ENCODE data around the gene DDAH1.

DDAH1 gene

DNA sequence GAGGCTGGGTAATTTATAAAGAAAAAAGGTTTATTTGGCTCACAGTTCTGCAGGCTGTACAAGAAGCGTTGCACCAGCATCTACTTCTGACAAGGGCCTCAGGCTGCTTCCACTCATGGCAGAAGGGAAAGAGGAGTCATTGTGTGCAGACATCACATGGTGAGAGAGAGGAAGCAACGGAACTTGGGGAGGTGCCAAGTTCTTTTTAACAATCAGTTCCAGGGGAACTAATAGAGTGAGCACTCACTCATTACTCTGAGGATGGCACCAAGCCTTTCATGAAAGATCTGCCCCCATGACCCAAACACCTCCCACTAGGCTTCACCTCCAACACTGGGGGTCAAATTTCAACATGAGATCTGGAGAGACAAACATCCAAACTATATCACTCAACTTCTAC lies 77.2 kb downstream of the DDAH1 start:
- H2BK5ac ChIP-seq (ENCODE audit: low read length), result no peak overlapping the region
- no peaks in the 10 kb centered on the region for H3K79me2 ChIP-seq (ENCODE audit: control insufficient read depth, insufficient read depth, low read length)
- no peak for DNase-seq
- H2BK15ac ChIP-seq (replicated peaks; ENCODE audit: low read depth), result no peak overlapping the region
- H3K27ac ChIP-seq (ENCODE audit: low read depth, low read length), result no peak overlapping the region
- no peak overlapping the region for H4K5ac ChIP-seq (ENCODE audit: low read length)
- no peak overlapping the region for H3K4ac ChIP-seq (ENCODE audit: low read depth, low read length)
- H3K4me3 ChIP-seq (ENCODE audit: low read length), result no peak overlapping the region
- H3K79me1 ChIP-seq (ENCODE audit: low read length), result no peaks in the 10 kb centered on the region
- H3K36me3 ChIP-seq (ENCODE audit: control insufficient read depth, insufficient read depth, low read length), result no peaks in the 10 kb centered on the region
- H2AK5ac ChIP-seq (ENCODE audit: low read length), result no peak overlapping the region
- no peak overlapping the region for H3K9ac ChIP-seq (ENCODE audit: low read length)
- no peak overlapping the region for H3K56ac ChIP-seq (ENCODE audit: low read length)
- H3K4me2 ChIP-seq (ENCODE audit: low read length), result no peak overlapping the region
- H2BK120ac ChIP-seq (ENCODE audit: low read depth, low read length), result no peak overlapping the region
- no CpG with 5 or more reads among the region's 2 CpGs for WGBS (ENCODE audit: extremely low coverage, insufficient coverage, low lambda C conversion rate)
- no peak overlapping the region for H3K18ac ChIP-seq (ENCODE audit: low read length)
- H4K8ac ChIP-seq (ENCODE audit: low read depth, low read length), result no peak overlapping the region
- no peaks in the 10 kb centered on the region for H3K4me1 ChIP-seq (ENCODE audit: control insufficient read depth, low read depth, low read length)
- H3K27me3 ChIP-seq (ENCODE audit: insufficient read depth, low read length, poor library complexity), result no peaks in the 10 kb centered on the region
- no peak overlapping the region for H3K23ac ChIP-seq (ENCODE audit: low read length)

DNA sequence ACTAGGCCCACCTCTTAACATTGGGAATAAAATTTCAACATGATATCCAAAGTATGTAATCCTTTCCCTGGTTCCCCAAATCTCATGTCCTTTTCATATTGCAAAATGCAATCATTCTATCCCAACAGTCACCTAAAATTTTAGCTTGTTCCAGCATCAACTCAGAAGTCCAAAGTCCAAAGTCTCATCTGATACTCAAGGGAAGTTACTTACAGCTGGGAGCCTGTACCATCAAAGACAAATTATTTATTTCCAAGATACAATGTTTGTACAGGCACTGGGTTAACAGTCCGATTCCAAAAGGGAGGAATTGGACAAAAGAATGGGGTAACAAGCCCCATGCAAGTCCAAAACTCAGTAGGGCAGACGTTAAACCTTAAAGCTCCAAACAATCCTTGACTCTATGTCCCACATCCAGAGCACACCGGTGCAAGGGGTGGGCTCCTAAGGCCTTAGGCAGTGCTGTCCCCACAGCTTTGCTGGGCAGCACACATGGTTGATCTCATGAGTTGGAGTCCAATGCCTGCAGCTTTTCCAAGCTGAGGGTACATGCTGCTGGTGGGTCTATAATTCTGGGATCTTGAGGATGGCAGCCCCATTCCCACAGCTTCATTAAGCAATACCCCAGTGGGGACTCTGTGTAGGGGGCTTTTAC lies 78.8 kb downstream of the DDAH1 start:
- H3K9ac ChIP-seq (ENCODE audit: low read length), result no peak overlapping the region
- H3K23ac ChIP-seq (ENCODE audit: low read length), result no peak overlapping the region
- no peaks in the 10 kb centered on the region for H3K79me2 ChIP-seq (ENCODE audit: control insufficient read depth, insufficient read depth, low read length)
- no peaks in the 10 kb centered on the region for H3K4me1 ChIP-seq (ENCODE audit: control insufficient read depth, low read depth, low read length)
- H3K27me3 ChIP-seq (ENCODE audit: insufficient read depth, low read length, poor library complexity), result no peaks in the 10 kb centered on the region
- no peak overlapping the region for H2BK15ac ChIP-seq (replicated peaks; ENCODE audit: low read depth)
- no peak overlapping the region for H3K4me3 ChIP-seq (ENCODE audit: low read length)
- no peak for DNase-seq
- no peak overlapping the region for H2BK120ac ChIP-seq (ENCODE audit: low read depth, low read length)
- no peak overlapping the region for H4K8ac ChIP-seq (ENCODE audit: low read depth, low read length)
- no peak overlapping the region for H4K5ac ChIP-seq (ENCODE audit: low read length)
- H3K36me3 ChIP-seq (ENCODE audit: control insufficient read depth, insufficient read depth, low read length), result no peaks in the 10 kb centered on the region
- H3K4me2 ChIP-seq (ENCODE audit: low read length), result no peak overlapping the region
- H3K4ac ChIP-seq (ENCODE audit: low read depth, low read length), result no peak overlapping the region
- H3K56ac ChIP-seq (ENCODE audit: low read length), result no peak overlapping the region
- H3K79me1 ChIP-seq (ENCODE audit: low read length), result no peaks in the 10 kb centered on the region
- H2AK5ac ChIP-seq (ENCODE audit: low read length), result no peak overlapping the region
- H3K27ac ChIP-seq (ENCODE audit: low read depth, low read length), result no peak overlapping the region
- no peak overlapping the region for H2BK5ac ChIP-seq (ENCODE audit: low read length)
- H3K18ac ChIP-seq (ENCODE audit: low read length), result no peak overlapping the region
- no CpG with 5 or more reads among the region's 3 CpGs for WGBS (ENCODE audit: extremely low coverage, insufficient coverage, low lambda C conversion rate)

DNA sequence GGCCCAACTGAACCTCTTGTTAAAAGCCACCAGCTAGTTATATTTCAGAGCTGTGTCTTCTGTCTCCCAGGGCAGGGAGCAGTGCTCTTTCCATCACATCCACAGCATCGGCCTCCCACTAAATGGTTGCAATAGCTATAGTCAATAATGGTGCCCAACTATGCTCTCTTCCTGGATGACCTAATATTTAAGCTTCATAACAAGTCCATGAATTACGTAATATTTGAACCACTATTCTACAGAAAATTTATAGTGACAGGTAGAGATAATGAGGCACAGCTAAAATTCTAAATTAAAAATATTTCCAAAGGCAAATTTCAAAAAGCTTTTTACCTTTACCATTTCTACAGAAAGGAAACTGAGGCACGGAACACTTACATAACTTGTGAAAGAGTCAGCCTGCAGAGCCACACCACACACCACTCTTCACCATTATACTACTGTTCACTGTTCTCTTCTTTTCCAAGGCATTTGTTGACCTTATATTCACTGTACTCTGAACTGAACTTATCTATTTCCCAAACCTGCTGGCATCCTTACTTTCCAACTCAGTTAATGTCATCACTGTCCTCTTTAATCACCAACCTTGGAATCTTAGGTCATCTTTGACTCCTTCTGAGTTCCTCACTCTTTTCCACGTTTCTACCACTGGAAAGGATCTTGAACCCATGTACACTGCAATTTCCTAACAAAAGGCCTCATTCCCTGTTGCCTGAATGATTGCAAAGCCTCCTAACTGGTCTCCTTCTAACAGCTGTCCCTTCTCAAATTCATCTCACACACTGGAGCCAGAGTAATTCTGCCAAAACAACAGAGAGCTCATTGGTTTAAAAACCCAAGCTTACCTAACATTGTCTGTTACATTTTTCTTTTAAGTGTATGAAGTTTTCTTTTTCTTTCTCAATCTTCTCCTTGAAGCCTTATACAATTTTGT lies 85.5 kb downstream of the DDAH1 start:
- Histone ChIP-seq H3K56ac (ENCODE audit: low read length) (no peak overlapping the region), H4K5ac (ENCODE audit: low read length) (no peak overlapping the region), H2BK15ac (replicated peaks; ENCODE audit: low read depth) (no peak overlapping the region), H3K4ac (ENCODE audit: low read depth, low read length) (no peak overlapping the region), H2BK120ac (ENCODE audit: low read depth, low read length) (no peak overlapping the region), H2BK5ac (ENCODE audit: low read length) (no peak overlapping the region), H3K4me3 (ENCODE audit: low read length) (no peak overlapping the region), H3K4me2 (ENCODE audit: low read length) (no peak overlapping the region), H2AK5ac (ENCODE audit: low read length) (no peak overlapping the region), H3K79me2 (ENCODE audit: control insufficient read depth, insufficient read depth, low read length) (no peaks in the 10 kb centered on the region), H3K27ac (ENCODE audit: low read depth, low read length) (no peak overlapping the region), H3K36me3 (ENCODE audit: control insufficient read depth, insufficient read depth, low read length) (no peaks in the 10 kb centered on the region), H3K79me1 (ENCODE audit: low read length) (no peaks in the 10 kb centered on the region), H3K18ac (ENCODE audit: low read length) (no peak overlapping the region), H4K8ac (ENCODE audit: low read depth, low read length) (no peak overlapping the region), H3K23ac (ENCODE audit: low read length) (no peak overlapping the region), H3K9ac (ENCODE audit: low read length) (no peak overlapping the region), H3K27me3 (ENCODE audit: insufficient read depth, low read length, poor library complexity) (no peaks in the 10 kb centered on the region), H3K4me1 (ENCODE audit: control insufficient read depth, low read depth, low read length) (no peaks in the 10 kb centered on the region)
- no CpG with 5 or more reads among the region's 4 CpGs for WGBS (ENCODE audit: extremely low coverage, insufficient coverage, low lambda C conversion rate)
- no peak for DNase-seq

DNA sequence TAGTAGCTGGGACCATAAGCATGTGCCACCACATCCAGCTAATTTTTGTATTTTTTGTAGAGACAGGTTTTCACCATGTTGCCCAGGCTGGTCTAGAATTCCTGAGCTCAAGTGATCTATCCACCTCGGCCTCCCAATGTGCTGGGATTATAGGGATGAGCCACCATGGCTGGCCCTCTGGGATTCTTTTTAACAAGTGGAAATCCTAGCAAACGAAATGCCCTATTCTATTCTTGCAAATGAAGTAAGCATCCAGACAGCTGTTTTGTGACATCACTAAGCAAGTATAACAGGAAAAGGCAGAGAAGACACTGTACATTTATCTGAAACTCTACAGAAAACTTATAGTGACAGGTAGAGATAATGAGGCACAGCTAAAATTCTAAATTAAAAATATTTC lies 86.4 kb downstream of the DDAH1 start:
- Histone ChIP-seq H3K4me2 (ENCODE audit: low read length) (no peak overlapping the region), H3K27me3 (ENCODE audit: insufficient read depth, low read length, poor library complexity) (no peaks in the 10 kb centered on the region), H3K36me3 (ENCODE audit: control insufficient read depth, insufficient read depth, low read length) (no peaks in the 10 kb centered on the region), H3K56ac (ENCODE audit: low read length) (no peak overlapping the region), H2BK120ac (ENCODE audit: low read depth, low read length) (no peak overlapping the region), H3K9ac (ENCODE audit: low read length) (no peak overlapping the region), H3K27ac (ENCODE audit: low read depth, low read length) (no peak overlapping the region), H3K18ac (ENCODE audit: low read length) (no peak overlapping the region), H4K8ac (ENCODE audit: low read depth, low read length) (no peak overlapping the region), H2BK5ac (ENCODE audit: low read length) (no peak overlapping the region), H2AK5ac (ENCODE audit: low read length) (no peak overlapping the region), H2BK15ac (replicated peaks; ENCODE audit: low read depth) (no peak overlapping the region), H3K79me2 (ENCODE audit: control insufficient read depth, insufficient read depth, low read length) (no peaks in the 10 kb centered on the region), H3K4me1 (ENCODE audit: control insufficient read depth, low read depth, low read length) (no peaks in the 10 kb centered on the region), H4K5ac (ENCODE audit: low read length) (no peak overlapping the region), H3K79me1 (ENCODE audit: low read length) (no peaks in the 10 kb centered on the region), H3K4ac (ENCODE audit: low read depth, low read length) (no peak overlapping the region), H3K4me3 (ENCODE audit: low read length) (no peak overlapping the region), H3K23ac (ENCODE audit: low read length) (no peak overlapping the region)
- WGBS (ENCODE audit: extremely low coverage, insufficient coverage, low lambda C conversion rate), result no CpG with 5 or more reads among the region's 2 CpGs
- DNase-seq, result no peak

DNA sequence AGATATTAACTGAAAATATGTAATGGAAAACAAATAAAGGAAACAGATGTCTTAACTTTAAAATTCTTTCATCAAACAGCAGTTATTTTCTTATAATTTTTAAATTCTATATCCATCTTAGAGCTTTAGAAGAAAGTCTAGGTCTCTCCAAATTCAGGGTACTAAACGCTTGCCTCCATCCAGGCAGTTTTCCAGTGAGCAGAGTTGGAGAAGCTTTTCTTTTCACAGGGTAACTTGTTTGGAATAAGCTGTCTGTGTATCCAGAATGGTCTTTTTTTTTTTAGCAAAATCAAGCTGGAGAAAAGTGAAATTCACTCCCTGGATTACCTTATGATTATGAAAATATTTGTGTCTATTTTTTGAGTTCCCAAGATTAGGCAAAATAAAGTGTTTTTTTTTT lies 88.6 kb downstream of the DDAH1 start:
- H3K56ac ChIP-seq (ENCODE audit: low read length), result no peak overlapping the region
- no peak overlapping the region for H3K9ac ChIP-seq (ENCODE audit: low read length)

More for the DNA sequence above, 88.6 kb downstream of the DDAH1 start:
- Histone ChIP-seq H2BK5ac (ENCODE audit: low read length) (no peak overlapping the region), H2AK5ac (ENCODE audit: low read length) (no peak overlapping the region), H2BK15ac (replicated peaks; ENCODE audit: low read depth) (no peak overlapping the region), H3K27me3 (ENCODE audit: insufficient read depth, low read length, poor library complexity) (no peaks in the 10 kb centered on the region), H3K4me3 (ENCODE audit: low read length) (no peak overlapping the region), H3K27ac (ENCODE audit: low read depth, low read length) (no peak overlapping the region), H4K5ac (ENCODE audit: low read length) (no peak overlapping the region), H3K36me3 (ENCODE audit: control insufficient read depth, insufficient read depth, low read length) (no peaks in the 10 kb centered on the region), H3K23ac (ENCODE audit: low read length) (no peak overlapping the region), H3K18ac (ENCODE audit: low read length) (no peak overlapping the region), H4K8ac (ENCODE audit: low read depth, low read length) (no peak overlapping the region), H3K79me1 (ENCODE audit: low read length) (no peaks in the 10 kb centered on the region), H3K4me2 (ENCODE audit: low read length) (no peak overlapping the region), H3K4ac (ENCODE audit: low read depth, low read length) (no peak overlapping the region), H2BK120ac (ENCODE audit: low read depth, low read length) (no peak overlapping the region), H3K79me2 (ENCODE audit: control insufficient read depth, insufficient read depth, low read length) (no peaks in the 10 kb centered on the region), H3K4me1 (ENCODE audit: control insufficient read depth, low read depth, low read length) (no peaks in the 10 kb centered on the region)
- WGBS (ENCODE audit: extremely low coverage, insufficient coverage, low lambda C conversion rate), result no CpG with 5 or more reads among the region's 1 CpG
- DNase-seq, result no peak

Data from mesendoderm (in vitro differentiated cells).